ENCODE data around the gene HEBP1. TPM values are rescaled to one million over a fixed set of nuclear protein-coding genes. Genes with fewer than 3 reads are reported as not detected.

Gene HEBP1
- total RNA-seq, 1 experiment from 2014 or later, result 6.2 TPM

DNA sequence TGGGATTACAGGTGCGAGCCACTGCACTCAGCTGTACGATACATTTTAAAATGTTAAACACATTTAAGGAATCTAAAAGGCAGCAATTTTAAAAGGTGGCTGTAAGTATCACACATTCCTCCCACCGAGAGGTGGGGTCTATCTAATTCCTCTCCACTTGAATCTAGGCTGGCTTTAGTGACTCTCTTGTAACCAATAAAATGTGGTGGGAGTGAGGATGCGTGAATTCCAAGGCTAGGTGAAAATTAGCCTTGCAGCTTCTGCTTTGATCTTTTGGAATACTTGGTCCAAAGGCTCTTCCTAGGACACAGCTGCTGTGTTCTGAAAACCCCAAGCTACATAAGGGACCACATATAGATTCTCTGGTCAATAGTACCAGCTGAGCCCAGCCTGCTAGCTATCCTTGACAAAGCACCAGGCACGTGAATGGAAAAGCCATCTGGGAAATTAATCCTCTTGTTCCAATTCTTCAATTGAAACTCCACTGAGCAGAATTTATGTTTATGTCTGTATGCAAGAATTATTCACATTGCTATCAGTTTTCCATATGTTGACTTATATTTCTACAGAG lies 39.3 kb downstream of the HEBP1 start:
- BruUV-seq (replicated peaks), result no TSS peak
- CTCF ChIA-PET, result no interaction called here
- intact Hi-C loops (cut with micrococcal nuclease), result no loop called here

GRCh38 chr12:12958886-12959285 lies 41.2 kb downstream of the HEBP1 start:
- ATAC-seq (no peak), DNase-seq (no peak)
- Histone ChIP-seq H3K4me3 (ENCODE audit: low read length) (no peak overlapping the region), H3F3A (ENCODE audit: low read length, unreplicated experiment) (no peaks in the 10 kb centered on the region), H3K4me1 (ENCODE audit: insufficient read depth, low read length) (no peaks in the 10 kb centered on the region), H3K36me3 (ENCODE audit: low read depth, low read length) (no peaks in the 10 kb centered on the region), H3K9ac (ENCODE audit: low read length) (no peak overlapping the region), H3K9me2 (replicated peaks; ENCODE audit: low read length) (no peaks in the 10 kb centered on the region), H3K27ac (ENCODE audit: low read length) (no peak overlapping the region), H3K4me2 (ENCODE audit: low read length) (no peak overlapping the region), H4K20me1 (ENCODE audit: low read length) (no peaks in the 10 kb centered on the region), H3K27me3 (ENCODE audit: low read length) (no peaks in the 10 kb centered on the region), H3K79me2 (ENCODE audit: low read length) (no peaks in the 10 kb centered on the region), H3K9me3 (ENCODE audit: low read length) (no peaks in the 10 kb centered on the region), H2AFZ (ENCODE audit: low read length) (no peak overlapping the region)
- ChIA-PET CTCF (no interaction called here), POLR2A (ENCODE audit: unreplicated experiment) (no interaction called here)
- intact Hi-C loops (cut with micrococcal nuclease), result no loop called here
- TF ChIP-seq EZH2phosphoT487 (IDR thresholded peaks at IDR 0.05; ENCODE audit: borderline replicate concordance, low read length), result no peak
- TF ChIP-seq EZH2 (IDR thresholded peaks at IDR 0.05; ENCODE audit: low read length, unreplicated experiment), result no peak
- no peak for TF ChIP-seq CTCF (conservative IDR thresholded peaks at IDR 0.05; ENCODE audit: low read depth, low read length)
- no TSS peak for BruUV-seq (replicated peaks)

More for the DNA sequence above, 39.3 kb downstream of the HEBP1 start:
- TF ChIP-seq EZH2phosphoT487 (IDR thresholded peaks at IDR 0.05; ENCODE audit: borderline replicate concordance, low read length) (no peak), EZH2 (IDR thresholded peaks at IDR 0.05; ENCODE audit: low read length, unreplicated experiment) (no peak), CTCF (conservative IDR thresholded peaks at IDR 0.05; ENCODE audit: low read depth, low read length) (no peak)
- Histone ChIP-seq H3K27me3 (ENCODE audit: low read length) (no peaks in the 10 kb centered on the region), H3K36me3 (ENCODE audit: low read depth, low read length) (no peaks in the 10 kb centered on the region), H3F3A (ENCODE audit: low read length, unreplicated experiment) (no peaks in the 10 kb centered on the region), H3K4me3 (ENCODE audit: low read length) (no peak overlapping the region), H3K79me2 (ENCODE audit: low read length) (no peaks in the 10 kb centered on the region), H3K9me3 (ENCODE audit: low read length) (no peaks in the 10 kb centered on the region), H3K4me2 (ENCODE audit: low read length) (no peak overlapping the region), H3K27ac (ENCODE audit: low read length) (no peak overlapping the region), H3K9ac (ENCODE audit: low read length) (no peak overlapping the region), H3K4me1 (ENCODE audit: insufficient read depth, low read length) (no peaks in the 10 kb centered on the region), H3K9me2 (replicated peaks; ENCODE audit: low read length) (no peaks in the 10 kb centered on the region), H4K20me1 (ENCODE audit: low read length) (no peaks in the 10 kb centered on the region), H2AFZ (ENCODE audit: low read length) (no peak overlapping the region)
- no peak for DNase-seq
- no peak for ATAC-seq
- POLR2A ChIA-PET (ENCODE audit: unreplicated experiment), result no interaction called here

GRCh38 chr12:12954878-12955625 lies 45.0 kb downstream of the HEBP1 start:
- ATAC-seq (no peak), DNase-seq (no peak)
- H3K27ac ChIP-seq (ENCODE audit: low read length), result no peak overlapping the region
- no peaks in the 10 kb centered on the region for H3K4me1 ChIP-seq (ENCODE audit: insufficient read depth, low read length)
- H3K27me3 ChIP-seq (ENCODE audit: low read length), result no peaks in the 10 kb centered on the region
- POLR2A ChIA-PET (ENCODE audit: unreplicated experiment), result no interaction called here
- H3K9me2 ChIP-seq (replicated peaks; ENCODE audit: low read length), result no peaks in the 10 kb centered on the region
- H3K36me3 ChIP-seq (ENCODE audit: low read depth, low read length), result no peaks in the 10 kb centered on the region
- H3K4me3 ChIP-seq (ENCODE audit: low read length), result no peak overlapping the region
- no peaks in the 10 kb centered on the region for H3K79me2 ChIP-seq (ENCODE audit: low read length)
- H4K20me1 ChIP-seq (ENCODE audit: low read length), result no peaks in the 10 kb centered on the region
- no peak overlapping the region for H2AFZ ChIP-seq (ENCODE audit: low read length)
- intact Hi-C loops (cut with micrococcal nuclease), result no loop called here
- no peak overlapping the region for H3K9ac ChIP-seq (ENCODE audit: low read length)
- H3K4me2 ChIP-seq (ENCODE audit: low read length), result no peak overlapping the region
- no TSS peak for BruUV-seq (replicated peaks)
- TF ChIP-seq EZH2 (IDR thresholded peaks at IDR 0.05; ENCODE audit: low read length, unreplicated experiment) (no peak), CTCF (conservative IDR thresholded peaks at IDR 0.05; ENCODE audit: low read depth, low read length) (no peak), EZH2phosphoT487 (IDR thresholded peaks at IDR 0.05; ENCODE audit: borderline replicate concordance, low read length) (no peak)
- no peaks in the 10 kb centered on the region for H3F3A ChIP-seq (ENCODE audit: low read length, unreplicated experiment)
- CTCF ChIA-PET, result no interaction called here
- H3K9me3 ChIP-seq (ENCODE audit: low read length), result no peaks in the 10 kb centered on the region

All from PC-3 (cell line).